IMR-90 (cell line): Measurements from ENCODE around the gene SLC19A1. TPM values are rescaled to one million over a fixed set of nuclear protein-coding genes. Genes with fewer than 3 reads are reported as not detected.

Experiments
- ATAC-seq: fragments of 200-7000 bp; cut with Tn5 transposase; 2 replicates; pipeline ENCODE4 v1.9.1; 2020; ENCODE audit warnings: low read depth, mild to moderate bottlenecking, moderate library complexity
- BruUV-seq: library from RNA; stranded (reverse); fragments of 400-500 nt; replicated peaks from 2 replicates; lab custom pipeline; 2021; lab: Mats Ljungman, UMichigan
- CTCF ChIA-PET: fragments of 300-600 bp; formaldehyde crosslinking; extraction: SDS; loops from one replicate; lab custom pipeline; 2021; ENCODE audit warnings: antibody characterized with exemption; lab: Yijun Ruan, JAX
- POLR2A ChIA-PET: fragments of 300-600 bp; sonication (Branson Sonifier 250); formaldehyde crosslinking; loops from one replicate; lab custom pipeline; 2022; ENCODE audit warnings: antibody characterized with exemption; ENCODE audit not compliant: unreplicated experiment; lab: Charles Lee
- DNase-seq: peaks from one replicate; pipeline ENCODE4 v3.0.0; 2013
- H2AFZ ChIP-seq: replicated peaks from 2 replicates; pipeline ENCODE3; 2013; ENCODE audit warnings: low read length, mild to moderate bottlenecking; ENCODE audit not compliant: poor library complexity
- H2AK5ac ChIP-seq: 2 replicates; pipeline ENCODE4 v1.6.1; 2013; ENCODE audit warnings: low read depth, low read length, inconsistent platforms
- H2AK9ac ChIP-seq: replicated peaks from 2 replicates; pipeline ENCODE3; 2013; ENCODE audit warnings: mild to moderate bottlenecking, low read depth, low read length, moderate library complexity; ENCODE audit not compliant: poor library complexity
- H2BK120ac ChIP-seq: 2 replicates; pipeline ENCODE4 v1.6.1; 2013; ENCODE audit warnings: low read depth, low read length, inconsistent platforms
- H2BK15ac ChIP-seq: 3 replicates; pipeline ENCODE4 v1.6.1; 2013; ENCODE audit warnings: low read depth, low read length, inconsistent platforms
- H2BK20ac ChIP-seq: 2 replicates; pipeline ENCODE4 v1.6.1; 2013; ENCODE audit warnings: low read depth, mild to moderate bottlenecking, inconsistent platforms, low read length, moderate library complexity
- H2BK5ac ChIP-seq: 2 replicates; pipeline ENCODE4 v1.6.1; 2013; ENCODE audit warnings: mild to moderate bottlenecking, low read depth, low read length, inconsistent platforms; ENCODE audit not compliant: poor library complexity, severe bottlenecking
- H3K14ac ChIP-seq: replicated peaks from 2 replicates; pipeline ENCODE4 v1.6.1; 2013; ENCODE audit warnings: low read depth, low read length, inconsistent platforms
- H3K18ac ChIP-seq: 2 replicates; pipeline ENCODE4 v1.6.1; 2013; ENCODE audit warnings: low read depth, low read length, control low read depth
- H3K23ac ChIP-seq: 2 replicates; pipeline ENCODE4 v1.6.1; 2013; ENCODE audit warnings: low read depth, low read length, inconsistent platforms
- H3K27ac ChIP-seq: 2 replicates; pipeline ENCODE4 v1.5.1; 2013; ENCODE audit warnings: mild to moderate bottlenecking, control low read depth, low read length; ENCODE audit not compliant: insufficient read depth
- H3K27me3 ChIP-seq: 2 replicates; pipeline ENCODE4 v1.6.1; 2013; ENCODE audit warnings: low read length; ENCODE audit not compliant: control insufficient read depth, insufficient read depth
- H3K36me3 ChIP-seq: 2 replicates; pipeline ENCODE4 v1.6.1; 2013; ENCODE audit warnings: low read length, mixed read lengths; ENCODE audit not compliant: control insufficient read depth, insufficient read depth
- H3K4ac ChIP-seq: 2 replicates; pipeline ENCODE4 v1.6.1; 2013; ENCODE audit warnings: low read depth, low read length, inconsistent platforms
- H3K4me1 ChIP-seq: 2 replicates; pipeline ENCODE4 v1.6.1; 2013; ENCODE audit warnings: low read length, mixed read lengths; ENCODE audit not compliant: control insufficient read depth, insufficient read depth
- H3K4me2 ChIP-seq: 2 replicates; pipeline ENCODE4 v1.6.1; 2013; ENCODE audit warnings: low read depth, mild to moderate bottlenecking, control low read depth, low read length, moderate library complexity
- H3K4me3 ChIP-seq: 2 replicates; pipeline ENCODE4 v1.5.1; 2013; ENCODE audit warnings: low read depth, mild to moderate bottlenecking, control low read depth, low read length, moderate library complexity; ENCODE audit not compliant: insufficient read depth
- H3K56ac ChIP-seq: 2 replicates; pipeline ENCODE4 v1.6.1; 2013; ENCODE audit warnings: low read length, inconsistent platforms; ENCODE audit not compliant: insufficient read depth; ENCODE audit errors: extremely low read depth
- H3K79me1 ChIP-seq, 2 experiments: 2 replicates each; pipeline ENCODE4 v1.6.1; 2013; ENCODE audit warnings: low read length in 2 of 2, inconsistent platforms in 1 of 2, low read depth in 1 of 2
- H3K9ac ChIP-seq: 2 replicates; pipeline ENCODE4 v1.6.1; 2013; ENCODE audit warnings: low read depth, low read length, control low read depth
- H3K9me1 ChIP-seq: 2 replicates; pipeline ENCODE4 v1.6.1; 2013; ENCODE audit warnings: low read length, inconsistent platforms; ENCODE audit not compliant: insufficient read depth
- H3K9me3 ChIP-seq: 2 replicates; pipeline ENCODE4 v1.6.1; 2013; ENCODE audit warnings: low read length; ENCODE audit not compliant: control insufficient read depth, insufficient read depth
- H4K20me1 ChIP-seq: 2 replicates; pipeline ENCODE4 v1.6.1; 2013; ENCODE audit warnings: low read length, inconsistent platforms; ENCODE audit not compliant: insufficient read depth
- H4K5ac ChIP-seq: 2 replicates; pipeline ENCODE4 v1.6.1; 2013; ENCODE audit warnings: mild to moderate bottlenecking, low read depth, low read length, control low read depth
- H4K8ac ChIP-seq, 2 experiments: 2 replicates each; pipeline ENCODE4 v1.6.1; 2013; ENCODE audit warnings: low read depth in 2 of 2, low read length in 2 of 2, control low read depth in 1 of 2, inconsistent platforms in 1 of 2
- H4K91ac ChIP-seq: 2 replicates; pipeline ENCODE4 v1.6.1; 2013; ENCODE audit warnings: low read depth, low read length, inconsistent platforms; ENCODE audit not compliant: insufficient read depth
- CEBPB ChIP-seq: IDR thresholded peaks from 2 replicates; pipeline ENCODE4 v1.6.1; 2012; ENCODE audit warnings: low read depth, low read length, improper control_type of control experiment
- CHD1 ChIP-seq: IDR thresholded peaks from 2 replicates; pipeline ENCODE4 v1.6.1; 2012; ENCODE audit warnings: low read depth, low read length, improper control_type of control experiment
- CTCF ChIP-seq: conservative IDR thresholded peaks from 2 replicates; pipeline ENCODE4 v1.5.1; 2012; ENCODE audit warnings: mild to moderate bottlenecking, low read depth, low read length, improper control_type of control experiment
- ELK1 ChIP-seq: fragments of 150-350 bp; IDR thresholded peaks from 2 replicates; pipeline ENCODE4 v1.6.1; 2016; ENCODE audit warnings: low read depth, mild to moderate bottlenecking, low read length, moderate library complexity, borderline replicate concordance
- MAZ ChIP-seq: IDR thresholded peaks from 2 replicates; pipeline ENCODE4 v1.6.1; 2012; ENCODE audit warnings: low read depth, mild to moderate bottlenecking, low read length, improper control_type of control experiment, moderate library complexity, borderline replicate concordance
- NFE2L2 ChIP-seq: fragments of 150-350 bp; IDR thresholded peaks from 2 replicates; pipeline ENCODE4 v1.6.1; 2016; ENCODE audit warnings: low read depth, mild to moderate bottlenecking, low read length
- RFX5 ChIP-seq: IDR thresholded peaks from 2 replicates; pipeline ENCODE4 v1.8.0; 2012; ENCODE audit warnings: low read depth, mild to moderate bottlenecking, low read length, moderate library complexity
- USF2 ChIP-seq: fragments of 150-350 bp; IDR thresholded peaks from 2 replicates; pipeline ENCODE4 v1.6.1; 2017; ENCODE audit warnings: mild to moderate bottlenecking, antibody characterized with exemption, low read length, low read depth
- WGBS, 2 experiments: methylation state at CpG; one replicate each; pipeline versions ENCODE4 v1.1.5 to v1.1.7; 2013; ENCODE audit warnings: missing lambda C conversion rate in 2 of 2; ENCODE audit not compliant: insufficient read length in 1 of 2; ENCODE audit errors: extremely low coverage in 2 of 2; 5-methylcytosine and 5-hydroxymethylcytosine counted together
- dilution Hi-C: fragments of 300-500 bp; cut with HindIII; formaldehyde crosslinking; loops from one replicate; pipeline ENCODE4 v1.14.3; 2018; ENCODE audit warnings: low sequenced_read_pairs; ENCODE audit not compliant: unreplicated experiment
- in situ Hi-C: fragments of 300-500 bp; cut with MboI; formaldehyde crosslinking; loops from 3 replicates; pipeline ENCODE4 v1.14.3; 2019; ENCODE audit warnings: low sequenced_read_pairs, inconsistent platforms, mixed read lengths
- intact Hi-C: fragments of 100-400 bp; cut with micrococcal nuclease; formaldehyde crosslinking; loops from 2 replicates; pipeline ENCODE4 v1.10.0; 2022
- polyA plus RNA-seq, 3 experiments: library from polyadenylated mRNA; depleted of rRNA; stranded (reverse); fragments of >200 nt; gene quantifications; 2 replicates each; pipeline ENCODE4 v1.2.3, GENCODE V29; 2012; ENCODE audit warnings: low replicate concordance in 1 of 3
- total RNA-seq: library from RNA; depleted of rRNA; stranded (reverse); fragments of >200 nt; gene quantifications from 2 replicates; pipeline ENCODE4 v1.2.3, GENCODE V29; 2012

SLC19A1 gene
- total and polyA plus RNA-seq, 2 of the 4 experiments (the other 2 are of a cell fraction) = 2.2 to 16.2 TPM

GRCh38 chr21:45517249-45518065, 24.8 kb downstream of the SLC19A1 start:
- H3K9me3 ChIP-seq = peaks cover 16% of the 10 kb centered on the region
- no peak overlapping the region for H4K91ac ChIP-seq
- no peak overlapping the region for H2AFZ ChIP-seq
- intact Hi-C loops = no loop called here
- no peaks in the 10 kb centered on the region for H3K27me3 ChIP-seq
- H3K4me1 ChIP-seq = no peaks in the 10 kb centered on the region
- in situ Hi-C loops = no loop called here
- no peak overlapping the region for H4K8ac ChIP-seq
- no peak overlapping the region for H3K4me3 ChIP-seq
- no peak overlapping the region for H3K56ac ChIP-seq
- ATAC-seq (no peak), DNase-seq (no peak)
- dilution Hi-C loops = no loop called here
- H3K23ac ChIP-seq = no peak overlapping the region
- H4K5ac ChIP-seq = no peak overlapping the region
- H2BK120ac ChIP-seq = no peak overlapping the region
- H3K14ac ChIP-seq = no peak overlapping the region
- H3K36me3 ChIP-seq = peaks cover 21% of the 10 kb centered on the region
- CTCF ChIA-PET = no interaction called here
- 100% methylated on average over 2 of the region's 15 CpGs; no CpG with 5 or more reads in 1 of the 2 experiments for WGBS, 2 experiments
- no peak overlapping the region for H3K27ac ChIP-seq
- no peak overlapping the region for H3K4me2 ChIP-seq
- H2AK5ac ChIP-seq = no peak overlapping the region
- no peak overlapping the region for H2AK9ac ChIP-seq
- H2BK15ac ChIP-seq = no peak overlapping the region
- no peak overlapping the region for H3K9ac ChIP-seq
- no peaks in the 10 kb centered on the region; the same call in 1 of the 2 replicates for H3K9me1 ChIP-seq
- no peak overlapping the region for H3K4ac ChIP-seq
- POLR2A ChIA-PET = no interaction called here
- H2BK20ac ChIP-seq = no peak overlapping the region
- TF ChIP-seq MAZ = no peak
- TF ChIP-seq NFE2L2 = no peak
- no peak for TF ChIP-seq CTCF
- no peak for TF ChIP-seq USF2
- TF ChIP-seq CEBPB = peak; percentile 49; the same call in 1 of the 2 replicates
- TF ChIP-seq CHD1 = no peak
- no peak for TF ChIP-seq RFX5
- no peak for TF ChIP-seq ELK1
- no peak overlapping the region for H3K18ac ChIP-seq
- H4K20me1 ChIP-seq = peaks cover 11% of the 10 kb centered on the region; the same call in 1 of the 2 replicates
- no TSS peak for BruUV-seq
- peaks cover 5 to 6% of the 10 kb centered on the region in 2 experiments; a peak in 2 of 4 replicates for H3K79me1 ChIP-seq
- H2BK5ac ChIP-seq = no peak overlapping the region
